HepG2 (cell line): ENCODE measurements around the gene KRTAP5-6.
"Not testable (repeated sequence)": the region's sequence is repeated elsewhere in the genome, so short reads cannot be mapped to it uniquely, and the experiment has no call there.

ENCODE experiments used
- EZH2 ChIP-seq: conservative IDR thresholded peaks from 2 replicates; pipeline ENCODE4 v1.6.1; 2012; ENCODE audit warnings: mild to moderate bottlenecking, low read depth, low read length, moderate library complexity
- NFIC ChIP-seq: IDR thresholded peaks from 2 replicates; pipeline ENCODE4 v1.6.1; 2012; ENCODE audit warnings: mild to moderate bottlenecking, low read length, inconsistent platforms
- ZNF431 ChIP-seq: sonication (generic); formaldehyde crosslinking; IDR thresholded peaks from 2 replicates; pipeline ENCODE4 v1.9.0; 2022; ENCODE audit warnings: missing genetic modification reagents, low read depth, mild to moderate bottlenecking, borderline replicate concordance
- TF ChIP-seq, protein P1 (sequence below): sonication (generic); formaldehyde crosslinking; IDR thresholded peaks from 2 replicates; pipeline ENCODE4 v1.5.0; 2020; ENCODE audit warnings: mild to moderate bottlenecking, missing genetic modification reagents, moderate library complexity
- TF ChIP-seq, protein P2 (sequence below): sonication (generic); formaldehyde crosslinking; IDR thresholded peaks from 2 replicates; pipeline ENCODE4 v1.5.1; 2020; ENCODE audit warnings: mild to moderate bottlenecking, missing genetic modification reagents, moderate library complexity

DNA sequence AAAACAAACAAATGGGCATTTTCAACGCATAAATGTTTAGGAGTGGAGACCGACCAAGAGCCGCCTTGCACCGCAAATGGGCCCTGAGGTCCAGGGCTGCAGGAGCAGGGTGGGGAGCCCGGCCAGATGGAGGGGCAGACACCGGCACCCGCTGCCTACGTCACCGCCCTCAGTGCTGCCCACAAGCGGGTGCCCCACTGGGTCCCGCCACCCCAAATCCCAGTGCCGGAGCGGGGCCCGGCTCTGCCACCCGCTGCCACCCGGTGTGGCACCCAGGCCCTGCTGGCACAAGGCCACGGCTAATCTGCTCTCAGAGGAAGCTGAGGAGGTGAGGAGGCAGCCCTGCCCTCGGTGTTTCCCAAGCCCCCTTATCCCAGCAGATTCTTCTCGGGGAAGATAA is 13.8 kb upstream of the KRTAP5-6 start:
- not testable (repeated sequence) for TF ChIP-seq NFIC; EZH2; ZNF431 (CRISPR knock-in tag)
- TF ChIP-seq, protein P1, sequence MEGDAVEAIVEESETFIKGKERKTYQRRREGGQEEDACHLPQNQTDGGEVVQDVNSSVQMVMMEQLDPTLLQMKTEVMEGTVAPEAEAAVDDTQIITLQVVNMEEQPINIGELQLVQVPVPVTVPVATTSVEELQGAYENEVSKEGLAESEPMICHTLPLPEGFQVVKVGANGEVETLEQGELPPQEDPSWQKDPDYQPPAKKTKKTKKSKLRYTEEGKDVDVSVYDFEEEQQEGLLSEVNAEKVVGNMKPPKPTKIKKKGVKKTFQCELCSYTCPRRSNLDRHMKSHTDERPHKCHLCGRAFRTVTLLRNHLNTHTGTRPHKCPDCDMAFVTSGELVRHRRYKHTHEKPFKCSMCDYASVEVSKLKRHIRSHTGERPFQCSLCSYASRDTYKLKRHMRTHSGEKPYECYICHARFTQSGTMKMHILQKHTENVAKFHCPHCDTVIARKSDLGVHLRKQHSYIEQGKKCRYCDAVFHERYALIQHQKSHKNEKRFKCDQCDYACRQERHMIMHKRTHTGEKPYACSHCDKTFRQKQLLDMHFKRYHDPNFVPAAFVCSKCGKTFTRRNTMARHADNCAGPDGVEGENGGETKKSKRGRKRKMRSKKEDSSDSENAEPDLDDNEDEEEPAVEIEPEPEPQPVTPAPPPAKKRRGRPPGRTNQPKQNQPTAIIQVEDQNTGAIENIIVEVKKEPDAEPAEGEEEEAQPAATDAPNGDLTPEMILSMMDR (CRISPR knock-in tag), result not testable (repeated sequence)
- TF ChIP-seq, protein P2, sequence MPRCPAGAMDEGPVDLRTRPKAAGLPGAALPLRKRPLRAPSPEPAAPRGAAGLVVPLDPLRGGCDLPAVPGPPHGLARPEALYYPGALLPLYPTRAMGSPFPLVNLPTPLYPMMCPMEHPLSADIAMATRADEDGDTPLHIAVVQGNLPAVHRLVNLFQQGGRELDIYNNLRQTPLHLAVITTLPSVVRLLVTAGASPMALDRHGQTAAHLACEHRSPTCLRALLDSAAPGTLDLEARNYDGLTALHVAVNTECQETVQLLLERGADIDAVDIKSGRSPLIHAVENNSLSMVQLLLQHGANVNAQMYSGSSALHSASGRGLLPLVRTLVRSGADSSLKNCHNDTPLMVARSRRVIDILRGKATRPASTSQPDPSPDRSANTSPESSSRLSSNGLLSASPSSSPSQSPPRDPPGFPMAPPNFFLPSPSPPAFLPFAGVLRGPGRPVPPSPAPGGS, result not testable (repeated sequence)
